PFSK-1 (cell line): ENCODE measurements around the gene NADK.

ENCODE experiments used
- POLR2AphosphoS5 ChIP-seq: IDR thresholded peaks from 2 replicates; pipeline ENCODE4 v1.6.1; 2012; ENCODE audit warnings: low read depth, mild to moderate bottlenecking, control low read depth, low read length, moderate library complexity
- SIN3A ChIP-seq: IDR thresholded peaks from 2 replicates; pipeline ENCODE4 v1.6.1; 2012; ENCODE audit warnings: mild to moderate bottlenecking, low read length, moderate library complexity, borderline replicate concordance; ENCODE audit not compliant: insufficient read depth
- TAF1 ChIP-seq: IDR thresholded peaks from 2 replicates; pipeline ENCODE4 v1.6.1; 2012; ENCODE audit warnings: low read length, control low read depth, borderline replicate concordance; ENCODE audit not compliant: insufficient read depth
- TF ChIP-seq, protein P1 (sequence below), 2 experiments: IDR thresholded peaks; 2 replicates each; pipeline versions ENCODE4 v1.6.1 to v1.8.0; 2011 to 2012; ENCODE audit warnings: low read depth in 2 of 2, low read length in 2 of 2, control low read depth in 1 of 2, inconsistent platforms in 1 of 2, mild to moderate bottlenecking in 1 of 2, moderate library complexity in 1 of 2; ENCODE audit not compliant: insufficient read depth in 1 of 2

DNA sequence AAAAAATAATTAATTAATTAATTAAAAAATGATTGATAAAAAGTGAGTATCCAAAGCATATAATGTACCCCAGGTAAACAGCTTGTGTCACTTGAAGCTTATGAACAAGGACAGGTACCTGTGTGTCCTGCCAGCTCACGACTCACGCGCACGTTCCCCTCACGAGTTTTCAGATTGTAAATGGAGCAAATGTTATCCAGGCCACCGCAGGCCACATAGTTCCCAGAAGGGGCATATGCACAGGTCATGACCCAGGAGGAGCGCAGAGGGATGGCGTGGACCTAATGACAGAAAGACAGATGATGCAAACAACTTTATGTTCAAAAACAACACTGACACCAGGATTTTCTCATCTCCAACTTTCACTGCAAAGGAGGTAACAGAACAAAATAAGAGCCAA is 26.0 kb upstream of the NADK start:
- no peak for TF ChIP-seq TAF1
- TF ChIP-seq SIN3A, result no peak
- TF ChIP-seq, protein P1, sequence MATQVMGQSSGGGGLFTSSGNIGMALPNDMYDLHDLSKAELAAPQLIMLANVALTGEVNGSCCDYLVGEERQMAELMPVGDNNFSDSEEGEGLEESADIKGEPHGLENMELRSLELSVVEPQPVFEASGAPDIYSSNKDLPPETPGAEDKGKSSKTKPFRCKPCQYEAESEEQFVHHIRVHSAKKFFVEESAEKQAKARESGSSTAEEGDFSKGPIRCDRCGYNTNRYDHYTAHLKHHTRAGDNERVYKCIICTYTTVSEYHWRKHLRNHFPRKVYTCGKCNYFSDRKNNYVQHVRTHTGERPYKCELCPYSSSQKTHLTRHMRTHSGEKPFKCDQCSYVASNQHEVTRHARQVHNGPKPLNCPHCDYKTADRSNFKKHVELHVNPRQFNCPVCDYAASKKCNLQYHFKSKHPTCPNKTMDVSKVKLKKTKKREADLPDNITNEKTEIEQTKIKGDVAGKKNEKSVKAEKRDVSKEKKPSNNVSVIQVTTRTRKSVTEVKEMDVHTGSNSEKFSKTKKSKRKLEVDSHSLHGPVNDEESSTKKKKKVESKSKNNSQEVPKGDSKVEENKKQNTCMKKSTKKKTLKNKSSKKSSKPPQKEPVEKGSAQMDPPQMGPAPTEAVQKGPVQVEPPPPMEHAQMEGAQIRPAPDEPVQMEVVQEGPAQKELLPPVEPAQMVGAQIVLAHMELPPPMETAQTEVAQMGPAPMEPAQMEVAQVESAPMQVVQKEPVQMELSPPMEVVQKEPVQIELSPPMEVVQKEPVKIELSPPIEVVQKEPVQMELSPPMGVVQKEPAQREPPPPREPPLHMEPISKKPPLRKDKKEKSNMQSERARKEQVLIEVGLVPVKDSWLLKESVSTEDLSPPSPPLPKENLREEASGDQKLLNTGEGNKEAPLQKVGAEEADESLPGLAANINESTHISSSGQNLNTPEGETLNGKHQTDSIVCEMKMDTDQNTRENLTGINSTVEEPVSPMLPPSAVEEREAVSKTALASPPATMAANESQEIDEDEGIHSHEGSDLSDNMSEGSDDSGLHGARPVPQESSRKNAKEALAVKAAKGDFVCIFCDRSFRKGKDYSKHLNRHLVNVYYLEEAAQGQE (IDR thresholded peaks at IDR 0.05; ENCODE audit: insufficient read depth in 1 of 2, low read depth in 2 of 2, low read length in 2 of 2), result no peak
- no peak for TF ChIP-seq POLR2AphosphoS5
